ENCODE results near the gene BMP7.

DNA sequence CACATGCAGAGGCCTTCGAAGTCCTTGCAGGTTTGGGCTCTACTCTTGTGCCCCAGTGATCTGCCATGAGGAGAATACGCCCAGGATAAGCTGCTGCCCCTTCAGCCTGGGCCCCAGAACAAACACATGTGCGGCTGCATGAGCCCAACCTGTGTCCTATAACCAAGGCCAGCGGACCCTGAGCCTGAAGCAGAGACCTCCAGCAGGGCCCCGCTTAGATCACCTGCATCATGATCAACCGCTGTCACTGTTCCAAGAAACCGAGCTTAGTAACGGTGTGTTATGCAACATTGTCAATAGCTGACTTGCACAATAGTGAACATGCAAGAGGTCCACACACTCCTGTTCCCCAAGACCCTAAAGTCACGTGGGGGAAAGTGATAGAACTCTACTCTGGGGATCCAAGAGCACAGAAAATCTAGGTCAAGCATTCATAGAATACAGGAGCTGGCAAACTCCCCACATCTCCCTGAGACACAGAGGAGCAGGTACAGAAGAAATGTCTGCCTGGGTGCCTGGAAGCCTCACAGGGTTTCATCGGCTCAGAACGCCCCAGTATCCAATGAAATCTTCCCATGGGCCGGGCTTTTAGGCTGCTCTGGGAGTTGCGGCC lies 136.2 kb downstream of the BMP7 start:
- TF ChIP-seq, protein P1, sequence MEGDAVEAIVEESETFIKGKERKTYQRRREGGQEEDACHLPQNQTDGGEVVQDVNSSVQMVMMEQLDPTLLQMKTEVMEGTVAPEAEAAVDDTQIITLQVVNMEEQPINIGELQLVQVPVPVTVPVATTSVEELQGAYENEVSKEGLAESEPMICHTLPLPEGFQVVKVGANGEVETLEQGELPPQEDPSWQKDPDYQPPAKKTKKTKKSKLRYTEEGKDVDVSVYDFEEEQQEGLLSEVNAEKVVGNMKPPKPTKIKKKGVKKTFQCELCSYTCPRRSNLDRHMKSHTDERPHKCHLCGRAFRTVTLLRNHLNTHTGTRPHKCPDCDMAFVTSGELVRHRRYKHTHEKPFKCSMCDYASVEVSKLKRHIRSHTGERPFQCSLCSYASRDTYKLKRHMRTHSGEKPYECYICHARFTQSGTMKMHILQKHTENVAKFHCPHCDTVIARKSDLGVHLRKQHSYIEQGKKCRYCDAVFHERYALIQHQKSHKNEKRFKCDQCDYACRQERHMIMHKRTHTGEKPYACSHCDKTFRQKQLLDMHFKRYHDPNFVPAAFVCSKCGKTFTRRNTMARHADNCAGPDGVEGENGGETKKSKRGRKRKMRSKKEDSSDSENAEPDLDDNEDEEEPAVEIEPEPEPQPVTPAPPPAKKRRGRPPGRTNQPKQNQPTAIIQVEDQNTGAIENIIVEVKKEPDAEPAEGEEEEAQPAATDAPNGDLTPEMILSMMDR (IDR thresholded peaks at IDR 0.05) = no peak
- no peak for TF ChIP-seq POLR2A (IDR thresholded peaks at IDR 0.05)

All from uterus (tissue), 2 donors.